ENCODE data around the gene LRG1. TPM values are rescaled to one million over a fixed set of nuclear protein-coding genes. Genes with fewer than 3 reads are reported as not detected.

The LRG1 gene
- total and polyA plus RNA-seq, 9 of the 15 experiments (the other 6 are each of a cell fraction or from before 2014, with no cell fraction given): 1.5 to 11.9 (median 8.7) TPM

DNA sequence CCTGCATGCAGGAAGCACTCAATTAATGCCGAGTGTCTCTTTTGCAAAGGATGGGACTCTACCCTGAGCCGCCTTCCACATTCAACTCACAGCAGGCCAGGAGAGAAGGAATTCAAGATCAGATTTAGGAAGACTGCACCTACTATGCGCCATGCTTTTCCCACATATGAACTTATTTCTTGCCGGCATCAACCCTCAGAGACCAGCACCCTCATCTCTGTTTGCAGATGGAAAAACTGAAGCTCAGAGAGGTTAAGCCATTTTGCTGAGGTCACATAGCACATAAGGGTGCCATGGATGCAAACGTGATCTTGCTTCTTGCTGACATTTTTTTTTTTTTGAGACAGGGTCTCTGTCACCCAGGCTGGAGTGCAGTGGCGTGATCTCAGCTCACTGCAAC, 33.8 kb upstream of the LRG1 start:
- peaks cover 3% of the 10 kb centered on the region; the same call in 1 of the 2 replicates for H4K20me1 ChIP-seq (replicated peaks; ENCODE audit: control insufficient read depth, insufficient read depth, low read length)
- ChIA-PET POLR2A (no interaction called here), CTCF (ENCODE audit: low intra/inter-chr PET ratio) (no interaction called here)
- no peak overlapping the region for H3K4me2 ChIP-seq (ENCODE audit: insufficient read depth, low read length)
- no peak for ATAC-seq
- 72% methylated on average over 6 of the region's 6 CpGs for WGBS (ENCODE audit: insufficient coverage, low coverage, missing lambda C conversion rate)
- no peaks in the 10 kb centered on the region for H3K36me3 ChIP-seq (ENCODE audit: control insufficient read depth, insufficient read depth, low read length)
- no peaks in the 10 kb centered on the region for H3K9me3 ChIP-seq (replicated peaks; ENCODE audit: control insufficient read depth, insufficient read depth, low read depth, low read length)
- H2AFZ ChIP-seq (ENCODE audit: low read depth, low read length): no peak overlapping the region
- no peaks in the 10 kb centered on the region for H3K79me2 ChIP-seq (ENCODE audit: control insufficient read depth, insufficient read depth, low read length)
- intact Hi-C loops (cut with micrococcal nuclease) (no loop called here), in situ Hi-C loops (cut with MboI) (loop anchor here (10.0 kb wide), 1 partner anchor 221 kb away; the partner anchor contains the start of gene FEM1A)
- no peak for TF ChIP-seq EP300 (IDR thresholded peaks at IDR 0.05; ENCODE audit: low read length)
- peak; percentile 27 for TF ChIP-seq ZFP36 (IDR thresholded peaks at IDR 0.05; ENCODE audit: low read depth, low read length, partially characterized antibody)
- TF ChIP-seq RBM25 (IDR thresholded peaks at IDR 0.05; ENCODE audit: low read depth, low read length, severe bottlenecking): peak; percentile 51
- peak; percentile 96 for TF ChIP-seq ZKSCAN1 (IDR thresholded peaks at IDR 0.05; ENCODE audit: low read depth, low read length)
- TF ChIP-seq BCOR (IDR thresholded peaks at IDR 0.05): peak; percentile 27; the same call in 1 of the 2 replicates
- no peaks in the 10 kb centered on the region for H3K9me1 ChIP-seq (ENCODE audit: control insufficient read depth, insufficient read depth, low read length)
- H3K27me3 ChIP-seq (ENCODE audit: control insufficient read depth in 2 of 2, insufficient read depth in 2 of 2, low read length in 2 of 2): no peaks in the 10 kb centered on the region
- no peak for FAIRE-seq
- DNase-seq (ENCODE audit: extremely low read depth in 1 of 4, low spot score in 3 of 4): no peak
- H3K4me3 ChIP-seq: no peak overlapping the region
- H3K9ac ChIP-seq (ENCODE audit: insufficient read depth in 1 of 2, low read depth in 2 of 2, low read length in 2 of 2): no peak overlapping the region
- H3K27ac ChIP-seq (ENCODE audit: extremely low read depth, low read depth, low read length): no peak overlapping the region
- BruUV-seq (replicated peaks): no TSS peak
- H3K4me1 ChIP-seq (replicated peaks in 1 of 2; ENCODE audit: control insufficient read depth in 2 of 2, insufficient read depth in 2 of 2, low read length in 2 of 2): peaks cover 25 to 38% of the 10 kb centered on the region in 2 experiments

DNA sequence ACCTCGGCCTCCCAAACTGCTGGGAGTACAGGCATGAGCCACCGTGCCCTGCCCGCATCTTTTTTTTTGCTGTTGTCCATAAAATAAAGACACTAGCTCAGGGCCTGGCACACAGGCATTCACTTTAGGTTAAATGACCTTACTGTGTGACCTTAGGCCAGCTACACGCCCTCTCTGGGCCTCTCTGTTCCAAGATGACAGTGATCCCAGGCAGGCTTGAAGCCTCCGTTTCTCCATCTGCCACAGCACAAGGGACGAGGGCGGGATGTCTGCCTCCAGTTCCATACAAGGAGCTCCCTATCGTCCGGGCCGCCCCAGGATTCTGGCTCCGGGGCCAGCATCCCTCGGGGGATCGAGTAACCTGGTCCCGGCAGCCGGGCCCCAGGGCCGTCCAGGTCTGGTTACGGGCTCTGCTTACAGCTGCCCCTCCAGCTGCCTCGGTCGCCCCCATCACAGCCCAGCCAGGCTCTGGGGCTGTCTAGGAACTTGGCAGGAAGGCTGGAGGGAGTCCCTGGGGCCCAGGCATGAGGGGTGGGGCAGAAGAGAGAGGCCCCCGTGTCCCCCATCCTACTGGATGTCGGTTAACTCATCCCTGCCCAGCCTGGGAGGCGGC, 31.6 kb upstream of the LRG1 start:
- no peaks in the 10 kb centered on the region; the same call in 1 of the 2 replicates for H4K20me1 ChIP-seq (replicated peaks; ENCODE audit: control insufficient read depth, insufficient read depth, low read length)
- no peak overlapping the region for H2AFZ ChIP-seq (ENCODE audit: low read depth, low read length)
- peaks cover 18 to 42% of the 10 kb centered on the region in 2 experiments for H3K4me1 ChIP-seq (replicated peaks in 1 of 2; ENCODE audit: control insufficient read depth in 2 of 2, insufficient read depth in 2 of 2, low read length in 2 of 2)
- no peaks in the 10 kb centered on the region for H3K27me3 ChIP-seq (ENCODE audit: control insufficient read depth in 2 of 2, insufficient read depth in 2 of 2, low read length in 2 of 2)
- no peaks in the 10 kb centered on the region for H3K79me2 ChIP-seq (ENCODE audit: control insufficient read depth, insufficient read depth, low read length)
- BruUV-seq (replicated peaks): no TSS peak
- FAIRE-seq (no peak), ATAC-seq (no peak), DNase-seq (ENCODE audit: extremely low read depth in 1 of 4, low spot score in 3 of 4) (no peak)
- ChIA-PET CTCF (ENCODE audit: low intra/inter-chr PET ratio) (no interaction called here), POLR2A (interaction anchor here (0.7 to 1.3 kb wide), 5 partner anchors 8 to 55 kb away, joined by 3 to 4 read pairs (median 3); no protein-coding TSS in a partner anchor)
- peaks cover 2% of the 10 kb centered on the region for H3K9me1 ChIP-seq (ENCODE audit: control insufficient read depth, insufficient read depth, low read length)
- no peak overlapping the region for H3K4me3 ChIP-seq
- H3K9ac ChIP-seq (ENCODE audit: insufficient read depth in 1 of 2, low read depth in 2 of 2, low read length in 2 of 2): no peak overlapping the region; a peak in 1 of 4 replicates
- no peak overlapping the region for H3K4me2 ChIP-seq (ENCODE audit: insufficient read depth, low read length)
- no peaks in the 10 kb centered on the region for H3K36me3 ChIP-seq (ENCODE audit: control insufficient read depth, insufficient read depth, low read length)
- intact Hi-C loops (cut with micrococcal nuclease) (no loop called here), in situ Hi-C loops (cut with MboI) (loop anchor here (10.0 kb wide), 1 partner anchor 223 kb away; the partner anchor contains the start of gene FEM1A)
- no peak overlapping the region for H3K27ac ChIP-seq (ENCODE audit: extremely low read depth, low read depth, low read length)
- no peaks in the 10 kb centered on the region for H3K9me3 ChIP-seq (replicated peaks; ENCODE audit: control insufficient read depth, insufficient read depth, low read depth, low read length)
- 52% methylated on average over 21 of the region's 22 CpGs for WGBS (ENCODE audit: insufficient coverage, low coverage, missing lambda C conversion rate)
- TF ChIP-seq ZNF347 (CRISPR knock-in tag; IDR thresholded peaks at IDR 0.05; ENCODE audit: low read depth) (no peak), ZFP36 (IDR thresholded peaks at IDR 0.05; ENCODE audit: low read depth, low read length, partially characterized antibody) (peak; percentile 79), CHAMP1 (IDR thresholded peaks at IDR 0.05) (no peak), NFRKB (IDR thresholded peaks at IDR 0.05; ENCODE audit: low read depth) (no peak), LCOR (CRISPR knock-in tag; IDR thresholded peaks at IDR 0.05) (no peak), RBM25 (IDR thresholded peaks at IDR 0.05; ENCODE audit: low read depth, low read length, severe bottlenecking) (peak; percentile 37), BCOR (IDR thresholded peaks at IDR 0.05) (peak; percentile 79), PTBP1 (IDR thresholded peaks at IDR 0.05; ENCODE audit: low read depth, low read length) (0 out of 2 replicates have a peak, but pooled peaks have one; percentile 45), ZBTB7A (IDR thresholded peaks at IDR 0.05; ENCODE audit: borderline replicate concordance, control insufficient read depth, low read depth, low read length) (0 out of 2 replicates have a peak, but pooled peaks have one; percentile 32), ZNF408 (CRISPR knock-in tag; IDR thresholded peaks at IDR 0.05; ENCODE audit: low read depth) (no peak), ADNP (tag; IDR thresholded peaks at IDR 0.05) (0 out of 2 replicates have a peak, but pooled peaks have one; percentile 52)
